ENCODE results near the gene JAG2. TPM values are rescaled to one million over a fixed set of nuclear protein-coding genes. Genes with fewer than 3 reads are reported as not detected.

The JAG2 gene
- total RNA-seq, 3 donors from 2014 or later = 4.2 to 15.4 (median 13.1) TPM

GRCh38 chr14:105107781-105108515 lies 60.6 kb downstream of the JAG2 start:
- H3K4me1 ChIP-seq = no peaks in the 10 kb centered on the region
- intact Hi-C loops (cut with DNase I; ENCODE audit: low total_unique reads) = no loop called here
- no peak for TF ChIP-seq POLR2AphosphoS5 (IDR thresholded peaks at IDR 0.05)
- no peak for TF ChIP-seq CTCF (IDR thresholded peaks at IDR 0.05)
- TF ChIP-seq POLR2A (IDR thresholded peaks at IDR 0.05) = no peak
- no peak overlapping the region for H3K27ac ChIP-seq
- peak in 1 of 2 donors; percentile 6 for DNase-seq (ENCODE audit: low spot score in 2 of 2)
- H3K36me3 ChIP-seq = no peaks in the 10 kb centered on the region
- no peak overlapping the region for H3K4me3 ChIP-seq
- H3K27me3 ChIP-seq = no peaks in the 10 kb centered on the region
- no peaks in the 10 kb centered on the region for H3K9me3 ChIP-seq

GRCh38 chr14:105107351-105107750 lies 61.2 kb downstream of the JAG2 start:
- intact Hi-C loops (cut with DNase I; ENCODE audit: low total_unique reads) = no loop called here
- Histone ChIP-seq H3K27ac (no peak overlapping the region), H3K36me3 (no peaks in the 10 kb centered on the region), H3K27me3 (no peaks in the 10 kb centered on the region), H3K4me1 (no peaks in the 10 kb centered on the region), H3K4me3 (no peak overlapping the region), H3K9me3 (no peaks in the 10 kb centered on the region)
- TF ChIP-seq CTCF (IDR thresholded peaks at IDR 0.05) (no peak), POLR2A (IDR thresholded peaks at IDR 0.05) (no peak), POLR2AphosphoS5 (IDR thresholded peaks at IDR 0.05) (no peak)
- no peak for DNase-seq (ENCODE audit: low spot score in 2 of 2)

GRCh38 chr14:105105158-105105557 lies 63.4 kb downstream of the JAG2 start:
- Histone ChIP-seq H3K27me3 (no peaks in the 10 kb centered on the region), H3K4me3 (no peak overlapping the region), H3K36me3 (no peaks in the 10 kb centered on the region), H3K9me3 (no peaks in the 10 kb centered on the region), H3K4me1 (no peaks in the 10 kb centered on the region), H3K27ac (no peak overlapping the region)
- DNase-seq (ENCODE audit: low spot score in 2 of 2) = no peak
- TF ChIP-seq POLR2A (IDR thresholded peaks at IDR 0.05) (no peak), POLR2AphosphoS5 (IDR thresholded peaks at IDR 0.05) (no peak), CTCF (IDR thresholded peaks at IDR 0.05) (no peak)
- intact Hi-C loops (cut with DNase I; ENCODE audit: low total_unique reads) = no loop called here

- H3K9me3 ChIP-seq = no peaks in the 10 kb centered on the region
- no peak overlapping the region for H3K4me3 ChIP-seq
- no peaks in the 10 kb centered on the region for H3K4me1 ChIP-seq
- intact Hi-C loops (cut with DNase I; ENCODE audit: low total_unique reads) = no loop called here
- DNase-seq (ENCODE audit: low spot score in 2 of 2) = no peak
- TF ChIP-seq POLR2AphosphoS5 (IDR thresholded peaks at IDR 0.05) (no peak), CTCF (IDR thresholded peaks at IDR 0.05) (no peak), POLR2A (IDR thresholded peaks at IDR 0.05) (no peak)
- peak overlapping the region in 1 of 2 donors; percentile 33 for H3K27ac ChIP-seq
- H3K36me3 ChIP-seq = no peaks in the 10 kb centered on the region
- no peaks in the 10 kb centered on the region for H3K27me3 ChIP-seq
Measured at GRCh38 chr14:105102893-105103292, 65.7 kb downstream of the JAG2 start.

- Histone ChIP-seq H3K4me3 (no peak overlapping the region), H3K27me3 (no peaks in the 10 kb centered on the region), H3K9me3 (no peaks in the 10 kb centered on the region), H3K4me1 (no peaks in the 10 kb centered on the region), H3K36me3 (no peaks in the 10 kb centered on the region), H3K27ac (peak overlapping the region in 1 of 2 donors; percentile 14)
- intact Hi-C loops (cut with DNase I; ENCODE audit: low total_unique reads) = no loop called here
- no peak for DNase-seq (ENCODE audit: low spot score in 2 of 2)
- TF ChIP-seq POLR2AphosphoS5 (IDR thresholded peaks at IDR 0.05) (no peak), POLR2A (IDR thresholded peaks at IDR 0.05) (no peak), CTCF (IDR thresholded peaks at IDR 0.05) (no peak)
Measured at GRCh38 chr14:105102361-105102870, 66.2 kb downstream of the JAG2 start.

Measured in breast epithelium (tissue), 4 donors.